K562 (cell line): ENCODE measurements around the gene SEC24C. TPM values are rescaled to one million over a fixed set of nuclear protein-coding genes. Genes with fewer than 3 reads are reported as not detected.

Experiments used
- ARNT ChIP-seq, 2 experiments: fragments of 450-650 bp; IDR thresholded peaks; 2 replicates each; pipeline ENCODE4 v1.6.1; 2016; ENCODE audit warnings: mild to moderate bottlenecking in 1 of 2
- CBFA2T3 ChIP-seq: fragments of 450-650 bp; IDR thresholded peaks from 2 replicates; pipeline ENCODE4 v1.6.1; 2017
- ELF1 ChIP-seq: fragments of 200-800 bp; sonication (Bioruptor generic); IDR thresholded peaks from 2 replicates; pipeline ENCODE4 v1.6.1; 2016; ENCODE audit warnings: missing genetic modification characterization, missing compliant biosample characterization
- EP400 ChIP-seq: fragments of 450-650 bp; IDR thresholded peaks from 2 replicates; pipeline ENCODE4 v1.6.1; 2017; ENCODE audit warnings: antibody characterized with exemption, mild to moderate bottlenecking, moderate library complexity
- GATA2 ChIP-seq: sonication (generic); formaldehyde crosslinking; IDR thresholded peaks from 2 replicates; pipeline ENCODE4 v1.4.0; 2020; ENCODE audit warnings: mild to moderate bottlenecking, missing genetic modification reagents
- MECOM ChIP-seq: fragments of 250-450 bp; sonication (Bioruptor Pico); IDR thresholded peaks from 2 replicates; pipeline ENCODE4 v1.8.0; 2022; ENCODE audit warnings: inconsistent platforms
- PHB ChIP-seq: fragments of 250-450 bp; sonication (Bioruptor Pico); IDR thresholded peaks from 2 replicates; pipeline ENCODE4 v1.5.0; 2021
- PML ChIP-seq: IDR thresholded peaks from 2 replicates; pipeline ENCODE4 v1.6.1; 2012; ENCODE audit warnings: low read length, inconsistent platforms
- POLR3A ChIP-seq: IDR thresholded peaks from 2 replicates; pipeline ENCODE4 v1.6.1; 2011; ENCODE audit warnings: borderline replicate concordance, mild to moderate bottlenecking, moderate library complexity; ENCODE audit not compliant: insufficient read length, insufficient read depth; ENCODE audit errors: extremely low read depth
- SNIP1 ChIP-seq: fragments of 450-650 bp; IDR thresholded peaks from 2 replicates; pipeline ENCODE4 v1.7.1; 2017; ENCODE audit warnings: low read depth, mild to moderate bottlenecking
- SRSF1 ChIP-seq: fragments of 200-400 bp; formaldehyde crosslinking; IDR thresholded peaks from 2 replicates; pipeline ENCODE4 v1.6.1; 2017; ENCODE audit warnings: mild to moderate bottlenecking, low read depth, low read length, moderate library complexity
- TAF1 ChIP-seq: IDR thresholded peaks from 2 replicates; pipeline ENCODE4 v1.6.1; 2011; ENCODE audit warnings: mild to moderate bottlenecking, low read length, moderate library complexity; ENCODE audit not compliant: insufficient read depth, control insufficient read depth, severe bottlenecking; ENCODE audit errors: extremely low read depth
- polyA plus RNA-seq, 8 experiments: library from polyadenylated mRNA; depleted of rRNA in 4 of 8; stranded (reverse) in 5 of 8; unstranded in 3 of 8; fragments of >200 nt; fragmentation: Nextera tagmentation in 2 of 8; fragmentation: Illumina TruSeq in 1 of 8; extraction: Ambion mirVana in 2 of 8; extraction: Trizol in 1 of 8; gene quantifications; 2 replicates each; pipeline versions ENCODE4 v1.2.1 to v1.2.3, GENCODE V29; 2011 to 2014; ENCODE audit warnings: inconsistent platforms in 1 of 8, missing spikeins in 1 of 8
- total RNA-seq, 7 experiments: library from RNA; depleted of rRNA in 6 of 7; stranded (reverse); fragments of >200 nt in 6 of 7; fragmentation: Illumina TruSeq in 2 of 7; extraction: Trizol in 2 of 7; gene quantifications; 2 replicates each; pipeline versions ENCODE4 v1.2.1 to v1.2.3, GENCODE V29; 2011 to 2021; ENCODE audit warnings: low replicate concordance in 1 of 7
- TF ChIP-seq, protein P1 (sequence below), 2 experiments: fragments of 450-650 bp; IDR thresholded peaks; 2 replicates each; pipeline ENCODE4 v1.6.1; 2016; ENCODE audit warnings: mild to moderate bottlenecking in 2 of 2, borderline replicate concordance in 1 of 2, low read depth in 1 of 2, moderate library complexity in 1 of 2
- TF ChIP-seq, protein P2 (sequence below): fragments of 450-650 bp; IDR thresholded peaks from 2 replicates; pipeline ENCODE4 v1.7.1; 2018; ENCODE audit warnings: mild to moderate bottlenecking, low read depth; ENCODE audit not compliant: partially characterized antibody
- TF ChIP-seq, protein P3 (sequence below): fragments of 450-650 bp; IDR thresholded peaks from one replicate; pipeline ENCODE4 v1.6.1; 2018; ENCODE audit warnings: mild to moderate bottlenecking, moderate library complexity; ENCODE audit not compliant: partially characterized antibody

The SEC24C gene
- total and polyA plus RNA-seq, 9 of the 15 experiments (the other 6 are each of a cell fraction or from before 2014, with no cell fraction given), result 19.0 to 115 (median 70.5) TPM

DNA sequence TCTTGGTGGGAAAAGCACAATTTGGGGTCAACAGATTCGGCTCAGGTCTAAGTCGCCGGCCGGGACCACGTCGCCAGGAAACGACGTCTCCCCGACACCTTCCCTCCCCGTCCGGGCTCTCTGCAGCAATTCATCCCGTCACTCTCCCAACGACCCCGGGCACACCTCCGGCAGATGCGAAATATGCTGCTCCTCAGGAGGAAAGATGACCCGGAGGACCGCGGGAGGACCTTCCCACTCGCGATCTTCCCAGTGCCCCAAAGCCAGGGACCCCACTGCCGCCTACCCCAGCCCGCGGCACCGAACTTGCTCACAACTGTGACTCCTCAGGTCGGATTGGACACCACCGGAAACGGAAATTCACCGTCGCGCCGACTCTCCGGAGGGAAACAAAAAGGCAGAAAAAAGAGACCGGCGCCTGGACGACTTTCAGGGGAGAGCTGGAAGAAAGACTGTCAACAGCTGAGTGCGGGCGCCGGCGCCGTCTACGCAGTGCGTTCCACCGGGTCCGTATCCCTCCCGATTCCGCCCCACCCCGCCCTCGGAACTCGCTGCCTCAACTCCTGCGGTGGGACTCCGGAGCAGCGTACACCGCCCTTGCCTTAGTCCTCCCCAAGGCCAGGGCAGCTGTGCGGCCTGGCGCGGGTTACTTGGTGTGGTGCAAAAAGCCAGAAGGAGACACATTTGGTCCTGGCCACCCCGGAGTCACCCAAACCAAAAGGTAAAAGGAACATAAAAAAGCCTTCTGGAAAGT lies 13.8 kb upstream of the SEC24C start (continued):
- TF ChIP-seq, protein P1, sequence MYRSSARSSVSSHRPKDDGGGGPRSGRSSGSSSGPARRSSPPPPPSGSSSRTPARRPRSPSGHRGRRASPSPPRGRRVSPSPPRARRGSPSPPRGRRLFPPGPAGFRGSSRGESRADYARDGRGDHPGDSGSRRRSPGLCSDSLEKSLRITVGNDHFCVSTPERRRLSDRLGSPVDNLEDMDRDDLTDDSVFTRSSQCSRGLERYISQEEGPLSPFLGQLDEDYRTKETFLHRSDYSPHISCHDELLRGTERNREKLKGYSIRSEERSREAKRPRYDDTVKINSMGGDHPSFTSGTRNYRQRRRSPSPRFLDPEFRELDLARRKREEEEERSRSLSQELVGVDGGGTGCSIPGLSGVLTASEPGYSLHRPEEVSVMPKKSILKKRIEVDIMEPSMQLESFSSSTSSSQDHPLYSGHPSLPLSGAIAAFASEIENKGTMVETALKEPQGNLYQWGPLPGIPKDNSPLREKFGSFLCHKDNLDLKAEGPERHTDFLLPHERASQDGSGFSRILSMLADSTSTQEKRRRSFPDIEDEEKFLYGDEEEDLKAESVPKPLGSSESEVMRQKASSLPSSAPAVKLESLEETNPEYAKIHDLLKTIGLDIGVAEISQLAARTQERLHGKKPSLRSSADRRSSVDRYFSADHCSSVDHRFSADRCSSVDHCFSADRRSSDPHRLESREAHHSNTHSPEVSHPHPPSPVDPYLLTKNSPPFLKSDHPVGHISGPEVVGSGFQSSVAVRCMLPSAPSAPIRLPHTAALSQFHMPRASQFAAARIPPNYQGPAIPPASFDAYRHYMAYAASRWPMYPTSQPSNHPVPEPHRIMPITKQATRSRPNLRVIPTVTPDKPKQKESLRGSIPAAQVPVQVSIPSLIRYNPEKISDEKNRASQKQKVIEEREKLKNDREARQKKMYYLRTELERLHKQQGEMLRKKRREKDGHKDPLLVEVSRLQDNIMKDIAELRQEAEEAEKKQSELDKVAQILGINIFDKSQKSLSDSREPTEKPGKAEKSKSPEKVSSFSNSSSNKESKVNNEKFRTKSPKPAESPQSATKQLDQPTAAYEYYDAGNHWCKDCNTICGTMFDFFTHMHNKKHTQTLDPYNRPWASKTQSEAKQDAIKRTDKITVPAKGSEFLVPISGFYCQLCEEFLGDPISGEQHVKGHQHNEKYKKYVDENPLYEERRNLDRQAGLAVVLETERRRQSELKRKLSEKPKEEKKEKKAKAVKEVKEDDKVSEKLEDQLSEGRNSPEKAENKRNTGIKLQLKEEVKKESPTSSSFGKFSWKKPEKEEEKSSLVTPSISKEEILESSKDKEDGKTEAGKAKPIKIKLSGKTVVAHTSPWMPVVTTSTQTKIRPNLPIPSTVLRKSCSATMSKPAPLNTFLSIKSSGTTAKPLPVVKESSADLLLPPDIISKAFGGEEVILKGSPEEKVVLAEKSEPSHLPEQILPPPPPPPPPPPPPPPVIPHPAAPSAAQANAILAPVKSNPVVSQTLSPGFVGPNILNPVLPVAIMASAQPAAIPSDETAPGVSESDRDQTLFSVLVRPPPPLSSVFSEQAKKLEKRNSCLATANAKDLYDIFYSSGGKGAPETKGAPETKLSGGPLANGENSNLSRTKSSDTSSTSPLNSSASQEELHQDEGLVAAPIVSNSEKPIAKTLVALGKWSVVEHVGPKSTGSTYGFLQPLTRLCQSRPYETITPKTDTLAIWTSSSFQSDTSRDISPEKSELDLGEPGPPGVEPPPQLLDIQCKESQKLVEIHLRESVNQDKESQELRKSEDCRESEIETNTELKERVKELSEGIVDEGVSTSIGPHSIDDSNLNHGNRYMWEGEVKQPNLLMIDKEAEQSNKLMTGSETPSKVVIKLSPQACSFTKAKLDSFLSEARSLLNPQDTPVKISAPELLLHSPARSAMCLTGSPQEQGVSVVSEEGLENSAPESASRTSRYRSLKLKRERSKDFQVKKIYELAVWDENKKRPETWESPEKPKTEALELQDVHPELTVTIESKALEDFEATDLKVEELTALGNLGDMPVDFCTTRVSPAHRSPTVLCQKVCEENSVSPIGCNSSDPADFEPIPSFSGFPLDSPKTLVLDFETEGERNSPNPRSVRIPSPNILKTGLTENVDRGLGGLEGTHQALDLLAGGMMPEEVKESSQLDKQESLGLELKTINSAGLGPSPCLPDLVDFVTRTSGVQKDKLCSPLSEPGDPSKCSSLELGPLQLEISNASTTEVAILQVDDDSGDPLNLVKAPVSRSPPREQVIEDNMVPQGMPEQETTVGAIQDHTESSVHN (IDR thresholded peaks at IDR 0.05; ENCODE audit: borderline replicate concordance in 1 of 2, low read depth in 1 of 2), result no peak
- TF ChIP-seq ARNT (IDR thresholded peaks at IDR 0.05), result peak in 1 of 2 experiments; percentile 16; a peak in 2 of 4 replicates
- TF ChIP-seq SNIP1, result no peak
- TF ChIP-seq CBFA2T3, result no peak
- TF ChIP-seq, protein P2, sequence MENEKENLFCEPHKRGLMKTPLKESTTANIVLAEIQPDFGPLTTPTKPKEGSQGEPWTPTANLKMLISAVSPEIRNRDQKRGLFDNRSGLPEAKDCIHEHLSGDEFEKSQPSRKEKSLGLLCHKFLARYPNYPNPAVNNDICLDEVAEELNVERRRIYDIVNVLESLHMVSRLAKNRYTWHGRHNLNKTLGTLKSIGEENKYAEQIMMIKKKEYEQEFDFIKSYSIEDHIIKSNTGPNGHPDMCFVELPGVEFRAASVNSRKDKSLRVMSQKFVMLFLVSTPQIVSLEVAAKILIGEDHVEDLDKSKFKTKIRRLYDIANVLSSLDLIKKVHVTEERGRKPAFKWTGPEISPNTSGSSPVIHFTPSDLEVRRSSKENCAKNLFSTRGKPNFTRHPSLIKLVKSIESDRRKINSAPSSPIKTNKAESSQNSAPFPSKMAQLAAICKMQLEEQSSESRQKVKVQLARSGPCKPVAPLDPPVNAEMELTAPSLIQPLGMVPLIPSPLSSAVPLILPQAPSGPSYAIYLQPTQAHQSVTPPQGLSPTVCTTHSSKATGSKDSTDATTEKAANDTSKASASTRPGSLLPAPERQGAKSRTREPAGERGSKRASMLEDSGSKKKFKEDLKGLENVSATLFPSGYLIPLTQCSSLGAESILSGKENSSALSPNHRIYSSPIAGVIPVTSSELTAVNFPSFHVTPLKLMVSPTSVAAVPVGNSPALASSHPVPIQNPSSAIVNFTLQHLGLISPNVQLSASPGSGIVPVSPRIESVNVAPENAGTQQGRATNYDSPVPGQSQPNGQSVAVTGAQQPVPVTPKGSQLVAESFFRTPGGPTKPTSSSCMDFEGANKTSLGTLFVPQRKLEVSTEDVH, result peak; percentile 94
- TF ChIP-seq ELF1 (tag), result peak; percentile 59; the same call in 1 of the 2 replicates
- no peak for TF ChIP-seq PHB (CRISPR knock-in tag)
- TF ChIP-seq POLR3A, result no peak
- TF ChIP-seq MECOM (CRISPR knock-in tag), result no peak
- peak; percentile 92 for TF ChIP-seq PML
- peak; percentile 96 for TF ChIP-seq EP400
- TF ChIP-seq TAF1, result peak; percentile 99
- TF ChIP-seq SRSF1, result no peak
- no peak for TF ChIP-seq GATA2 (CRISPR knock-in tag)
- TF ChIP-seq, protein P3, sequence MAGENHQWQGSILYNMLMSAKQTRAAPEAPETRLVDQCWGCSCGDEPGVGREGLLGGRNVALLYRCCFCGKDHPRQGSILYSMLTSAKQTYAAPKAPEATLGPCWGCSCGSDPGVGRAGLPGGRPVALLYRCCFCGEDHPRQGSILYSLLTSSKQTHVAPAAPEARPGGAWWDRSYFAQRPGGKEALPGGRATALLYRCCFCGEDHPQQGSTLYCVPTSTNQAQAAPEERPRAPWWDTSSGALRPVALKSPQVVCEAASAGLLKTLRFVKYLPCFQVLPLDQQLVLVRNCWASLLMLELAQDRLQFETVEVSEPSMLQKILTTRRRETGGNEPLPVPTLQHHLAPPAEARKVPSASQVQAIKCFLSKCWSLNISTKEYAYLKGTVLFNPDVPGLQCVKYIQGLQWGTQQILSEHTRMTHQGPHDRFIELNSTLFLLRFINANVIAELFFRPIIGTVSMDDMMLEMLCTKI, result no peak
